BE2C (cell line): ENCODE results near the gene ZNF493.

Experiments used
- DNase-seq: peaks from one replicate; pipeline ENCODE4 v3.0.0-alpha.2; 2020
- H3K27me3 ChIP-seq: fragments of 250-450 bp; sonication (Bioruptor Pico); 2 replicates; pipeline ENCODE4 v1.5.1; 2020; ENCODE audit warnings: mild to moderate bottlenecking
- H3K36me3 ChIP-seq: fragments of 250-450 bp; sonication (Bioruptor Pico); 2 replicates; pipeline ENCODE4 v1.5.1; 2020; ENCODE audit warnings: mild to moderate bottlenecking
- H3K4me1 ChIP-seq: fragments of 250-450 bp; sonication (Bioruptor Pico); 2 replicates; pipeline ENCODE4 v1.5.1; 2020
- H3K4me3 ChIP-seq: 2 replicates; pipeline ENCODE4 v1.5.1; 2011; ENCODE audit warnings: low read depth, low read length
- H3K9me3 ChIP-seq: fragments of 250-450 bp; sonication (Bioruptor Pico); 2 replicates; pipeline ENCODE4 v1.5.1; 2020
- CTCF ChIP-seq: IDR thresholded peaks from 2 replicates; pipeline ENCODE4 v1.5.1; 2012; ENCODE audit warnings: mild to moderate bottlenecking, low read depth, low read length

Gene ZNF493

GRCh38 chr19:21463449-21464105, 66.6 kb downstream of the ZNF493 start:
- TF ChIP-seq CTCF: no peak
- Histone ChIP-seq H3K27me3 (no peaks in the 10 kb centered on the region), H3K9me3 (no peaks in the 10 kb centered on the region; the same call in none of the 2 replicates), H3K36me3 (no peaks in the 10 kb centered on the region), H3K4me1 (no peaks in the 10 kb centered on the region), H3K4me3 (peak overlapping the region; percentile 11; the same call in 1 of the 2 replicates)
- peak; percentile 14 for DNase-seq

GRCh38 chr19:21466627-21467026, 69.7 kb downstream of the ZNF493 start:
- Histone ChIP-seq H3K9me3 (no peaks in the 10 kb centered on the region; the same call in none of the 2 replicates), H3K4me1 (no peaks in the 10 kb centered on the region), H3K4me3 (no peak overlapping the region), H3K36me3 (no peaks in the 10 kb centered on the region), H3K27me3 (no peaks in the 10 kb centered on the region)
- no peak for DNase-seq
- TF ChIP-seq CTCF: no peak

GRCh38 chr19:21468791-21469190, 71.9 kb downstream of the ZNF493 start:
- Histone ChIP-seq H3K9me3 (no peaks in the 10 kb centered on the region; the same call in none of the 2 replicates), H3K4me3 (no peak overlapping the region), H3K4me1 (no peaks in the 10 kb centered on the region), H3K27me3 (no peaks in the 10 kb centered on the region), H3K36me3 (no peaks in the 10 kb centered on the region)
- DNase-seq: no peak
- no peak for TF ChIP-seq CTCF

- TF ChIP-seq CTCF: no peak
- DNase-seq: no peak
- Histone ChIP-seq H3K27me3 (no peaks in the 10 kb centered on the region), H3K36me3 (no peaks in the 10 kb centered on the region), H3K9me3 (peaks cover 5% of the 10 kb centered on the region; the same call in 1 of the 2 replicates), H3K4me3 (no peak overlapping the region), H3K4me1 (no peaks in the 10 kb centered on the region)
Observed at GRCh38 chr19:21472507-21472906, 75.6 kb downstream of the ZNF493 start.

- Histone ChIP-seq H3K4me1 (no peaks in the 10 kb centered on the region), H3K9me3 (peaks cover 5% of the 10 kb centered on the region; the same call in 1 of the 2 replicates), H3K4me3 (no peak overlapping the region), H3K36me3 (no peaks in the 10 kb centered on the region), H3K27me3 (no peaks in the 10 kb centered on the region)
- no peak for TF ChIP-seq CTCF
- no peak for DNase-seq
Observed at GRCh38 chr19:21474671-21475181, 77.8 kb downstream of the ZNF493 start.
